Neural cell (in vitro differentiated cells): Measurements from ENCODE around the gene STX1A. TPM values are rescaled to one million over a fixed set of nuclear protein-coding genes. Genes with fewer than 3 reads are reported as not detected.

Experiments
- H2AFZ ChIP-seq: fragments of 200-600, 300-800 bp; sonication (generic), shearing (Covaris generic); 2 replicates; pipeline ENCODE4 v1.6.0; 2014; ENCODE audit warnings: low read depth, mild to moderate bottlenecking, antibody characterized with exemption, low read length, moderate library complexity
- H3F3A ChIP-seq: fragments of 200-600 bp; shearing (Covaris generic); 2 replicates; pipeline ENCODE4 v1.6.1; 2016; ENCODE audit warnings: mild to moderate bottlenecking, moderate library complexity, mixed read lengths, antibody characterized with exemption, low read length; ENCODE audit not compliant: insufficient read depth, poor library complexity, severe bottlenecking
- H3K27ac ChIP-seq: fragments of 200-600, 300-800 bp; sonication (generic), shearing (Covaris generic); 2 replicates; pipeline ENCODE4 v1.5.1; 2014; ENCODE audit warnings: mild to moderate bottlenecking, low read length, moderate library complexity
- H3K27me3 ChIP-seq: fragments of 300-800, 200-600 bp; sonication (generic), shearing (Covaris generic); 2 replicates; pipeline ENCODE4 v1.6.0; 2014; ENCODE audit warnings: mild to moderate bottlenecking, low read depth, low read length, moderate library complexity; ENCODE audit not compliant: insufficient read depth
- H3K36me3 ChIP-seq: fragments of 300-800, 200-600 bp; sonication (generic), shearing (Covaris generic); 2 replicates; pipeline ENCODE4 v1.5.1; 2014; ENCODE audit warnings: mild to moderate bottlenecking, antibody characterized with exemption, low read length, moderate library complexity; ENCODE audit not compliant: insufficient read depth
- H3K4me2 ChIP-seq: fragments of 300-800, 200-600 bp; sonication (generic), shearing (Covaris generic); 2 replicates; pipeline ENCODE4 v1.6.0; 2014; ENCODE audit warnings: mild to moderate bottlenecking, low read length
- H3K4me3 ChIP-seq: fragments of 300-800, 200-600 bp; sonication (generic), shearing (Covaris generic); 2 replicates; pipeline ENCODE4 v1.5.1; 2014; ENCODE audit warnings: mild to moderate bottlenecking, low read length, moderate library complexity
- H3K79me2 ChIP-seq: fragments of 200-600 bp; shearing (Covaris generic); replicated peaks from 2 replicates; pipeline ENCODE4 v1.6.0; 2014; ENCODE audit warnings: mild to moderate bottlenecking, low read length, moderate library complexity; ENCODE audit not compliant: insufficient read depth
- H3K9ac ChIP-seq: fragments of 300-800, 200-600 bp; sonication (generic), shearing (Covaris generic); 2 replicates; pipeline ENCODE4 v1.6.1; 2016; ENCODE audit warnings: mild to moderate bottlenecking, low read length, mixed read lengths
- H3K9me2 ChIP-seq: fragments of 200-600 bp; shearing (Covaris generic); 2 replicates; pipeline ENCODE4 v1.6.1; 2016; ENCODE audit warnings: mild to moderate bottlenecking, low read length, mixed read lengths; ENCODE audit not compliant: insufficient read depth
- H3K9me3 ChIP-seq: fragments of 200-600, 300-800 bp; sonication (generic), shearing (Covaris generic); 2 replicates; pipeline ENCODE4 v1.6.1; 2016; ENCODE audit warnings: mild to moderate bottlenecking, mixed run types, low read length, moderate library complexity, mixed read lengths
- H4K20me1 ChIP-seq: fragments of 200-600 bp; shearing (Covaris generic); 2 replicates; pipeline ENCODE4 v1.6.1; 2016; ENCODE audit warnings: mild to moderate bottlenecking, mixed run types; ENCODE audit not compliant: insufficient read depth
- CTCF ChIP-seq: fragments of 450-650 bp; IDR thresholded peaks from 2 replicates; pipeline ENCODE4 v1.5.1; 2014; ENCODE audit warnings: antibody characterized with exemption, mild to moderate bottlenecking, moderate library complexity; ENCODE audit not compliant: poor library complexity, severe bottlenecking
- EP300 ChIP-seq: fragments of 450-650 bp; conservative IDR thresholded peaks from 2 replicates; pipeline ENCODE4 v1.6.1; 2014; ENCODE audit warnings: antibody characterized with exemption, mild to moderate bottlenecking, moderate library complexity; ENCODE audit not compliant: poor library complexity, severe bottlenecking
- EZH2 ChIP-seq: fragments of 200-600, 300-800 bp; shearing (Covaris generic), sonication (generic); IDR thresholded peaks from 2 replicates; pipeline ENCODE4 v1.6.1; 2014; ENCODE audit warnings: antibody characterized with exemption, low read length, borderline replicate concordance, mild to moderate bottlenecking; ENCODE audit not compliant: insufficient read depth, poor library complexity, severe bottlenecking
- MXI1 ChIP-seq: fragments of 450-650 bp; conservative IDR thresholded peaks from 2 replicates; pipeline ENCODE4 v1.6.1; 2014; ENCODE audit warnings: antibody characterized with exemption, mild to moderate bottlenecking; ENCODE audit not compliant: poor library complexity, severe bottlenecking
- POLR2AphosphoS5 ChIP-seq: IDR thresholded peaks from 2 replicates; pipeline ENCODE4 v1.6.1; 2012
- RAD21 ChIP-seq: fragments of 450-650 bp; conservative IDR thresholded peaks from 2 replicates; pipeline ENCODE4 v1.6.1; 2014; ENCODE audit warnings: antibody characterized with exemption, mild to moderate bottlenecking, moderate library complexity
- SMC3 ChIP-seq: fragments of 450-650 bp; conservative IDR thresholded peaks from 2 replicates; pipeline ENCODE4 v1.6.1; 2014; ENCODE audit warnings: antibody characterized with exemption, mild to moderate bottlenecking, moderate library complexity; ENCODE audit not compliant: poor library complexity
- TAF1 ChIP-seq: IDR thresholded peaks from 2 replicates; pipeline ENCODE4 v1.6.1; 2012; ENCODE audit warnings: low read depth
- polyA plus RNA-seq: library from polyadenylated mRNA; depleted of rRNA; stranded (reverse); fragments of >200 nt; gene quantifications from 2 replicates; pipeline ENCODE4 v1.2.3, GENCODE V29; 2014
- TF ChIP-seq, protein P1 (sequence below): IDR thresholded peaks from 2 replicates; pipeline ENCODE4 v1.6.1; 2012; ENCODE audit warnings: borderline replicate concordance

STX1A gene
- polyA plus RNA-seq, 1 donor from 2014 or later, result 123 TPM

- H3K4me3 ChIP-seq, result no peak overlapping the region
- no peaks in the 10 kb centered on the region for H3K79me2 ChIP-seq
- no peaks in the 10 kb centered on the region for H3K27me3 ChIP-seq
- H3K9ac ChIP-seq, result no peak overlapping the region
- no peak overlapping the region for H2AFZ ChIP-seq
- no peaks in the 10 kb centered on the region for H3K36me3 ChIP-seq
- H4K20me1 ChIP-seq, result no peaks in the 10 kb centered on the region
- no peak overlapping the region for H3K27ac ChIP-seq
- no peaks in the 10 kb centered on the region for H3K9me2 ChIP-seq
- no peak overlapping the region for H3K4me2 ChIP-seq
- H3K9me3 ChIP-seq, result no peaks in the 10 kb centered on the region
- no peaks in the 10 kb centered on the region for H3F3A ChIP-seq
- TF ChIP-seq EP300 (no peak), MXI1 (no peak), POLR2AphosphoS5 (no peak), SMC3 (no peak), RAD21 (no peak), CTCF (no peak)
These were observed 10.4 kb downstream of the STX1A start for GRCh38 chr7:73708961-73709549.

DNA sequence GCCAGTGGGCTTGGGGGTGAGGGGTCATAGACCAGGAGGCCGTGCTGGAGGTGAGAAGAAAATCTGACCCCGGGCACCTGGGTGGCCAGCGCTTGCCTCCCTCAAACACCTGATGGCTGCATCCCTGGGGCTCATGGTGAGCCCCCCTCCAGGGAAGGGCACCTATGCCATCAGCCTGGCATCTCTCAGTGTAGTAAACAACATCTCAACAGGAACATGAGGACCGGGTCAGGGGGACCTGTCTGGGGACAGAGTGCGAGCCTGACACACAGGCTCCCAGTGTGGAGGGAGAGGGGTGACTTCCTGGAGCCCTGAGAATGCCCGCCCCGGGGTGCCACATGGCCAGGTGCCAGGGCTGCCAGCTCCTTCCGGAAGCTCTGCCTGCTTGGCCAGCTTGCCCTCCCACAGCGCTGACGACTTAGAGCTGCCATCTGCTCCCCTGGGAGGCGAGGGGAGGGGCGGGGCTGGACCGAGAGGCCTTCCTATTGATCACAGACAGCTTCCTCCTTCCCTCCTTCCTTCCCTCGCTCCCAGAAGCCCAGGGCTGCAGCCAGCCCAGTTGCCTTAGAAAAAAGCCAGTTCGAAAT, 12.3 kb downstream of the STX1A start:
- Histone ChIP-seq H3K4me2 (no peak overlapping the region), H3K36me3 (no peaks in the 10 kb centered on the region)
- TF ChIP-seq MXI1, result no peak
- TF ChIP-seq RAD21, result no peak
- no peak for TF ChIP-seq TAF1
- TF ChIP-seq EP300, result no peak
- TF ChIP-seq, protein P1, sequence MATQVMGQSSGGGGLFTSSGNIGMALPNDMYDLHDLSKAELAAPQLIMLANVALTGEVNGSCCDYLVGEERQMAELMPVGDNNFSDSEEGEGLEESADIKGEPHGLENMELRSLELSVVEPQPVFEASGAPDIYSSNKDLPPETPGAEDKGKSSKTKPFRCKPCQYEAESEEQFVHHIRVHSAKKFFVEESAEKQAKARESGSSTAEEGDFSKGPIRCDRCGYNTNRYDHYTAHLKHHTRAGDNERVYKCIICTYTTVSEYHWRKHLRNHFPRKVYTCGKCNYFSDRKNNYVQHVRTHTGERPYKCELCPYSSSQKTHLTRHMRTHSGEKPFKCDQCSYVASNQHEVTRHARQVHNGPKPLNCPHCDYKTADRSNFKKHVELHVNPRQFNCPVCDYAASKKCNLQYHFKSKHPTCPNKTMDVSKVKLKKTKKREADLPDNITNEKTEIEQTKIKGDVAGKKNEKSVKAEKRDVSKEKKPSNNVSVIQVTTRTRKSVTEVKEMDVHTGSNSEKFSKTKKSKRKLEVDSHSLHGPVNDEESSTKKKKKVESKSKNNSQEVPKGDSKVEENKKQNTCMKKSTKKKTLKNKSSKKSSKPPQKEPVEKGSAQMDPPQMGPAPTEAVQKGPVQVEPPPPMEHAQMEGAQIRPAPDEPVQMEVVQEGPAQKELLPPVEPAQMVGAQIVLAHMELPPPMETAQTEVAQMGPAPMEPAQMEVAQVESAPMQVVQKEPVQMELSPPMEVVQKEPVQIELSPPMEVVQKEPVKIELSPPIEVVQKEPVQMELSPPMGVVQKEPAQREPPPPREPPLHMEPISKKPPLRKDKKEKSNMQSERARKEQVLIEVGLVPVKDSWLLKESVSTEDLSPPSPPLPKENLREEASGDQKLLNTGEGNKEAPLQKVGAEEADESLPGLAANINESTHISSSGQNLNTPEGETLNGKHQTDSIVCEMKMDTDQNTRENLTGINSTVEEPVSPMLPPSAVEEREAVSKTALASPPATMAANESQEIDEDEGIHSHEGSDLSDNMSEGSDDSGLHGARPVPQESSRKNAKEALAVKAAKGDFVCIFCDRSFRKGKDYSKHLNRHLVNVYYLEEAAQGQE, result no peak
- no peak for TF ChIP-seq SMC3
- no peak for TF ChIP-seq POLR2AphosphoS5
- TF ChIP-seq CTCF, result no peak
- TF ChIP-seq EZH2, result no peak

More for the DNA sequence above, 12.3 kb downstream of the STX1A start:
- Histone ChIP-seq H3K9ac (no peak overlapping the region), H3K4me3 (no peak overlapping the region), H4K20me1 (no peaks in the 10 kb centered on the region), H3F3A (no peaks in the 10 kb centered on the region), H3K9me2 (no peaks in the 10 kb centered on the region), H3K79me2 (no peaks in the 10 kb centered on the region), H3K27me3 (no peaks in the 10 kb centered on the region), H3K27ac (no peak overlapping the region), H2AFZ (no peak overlapping the region), H3K9me3 (no peaks in the 10 kb centered on the region)
